Psoas muscle (tissue), 8 donors: ENCODE measurements around the gene SLC39A11. TPM values are rescaled to one million over a fixed set of nuclear protein-coding genes. Genes with fewer than 3 reads are reported as not detected.
"Not testable (repeated sequence)": the region's sequence is repeated elsewhere in the genome, so short reads cannot be mapped to it uniquely, and the experiment has no call there.

ENCODE experiments used
- ATAC-seq, 4 donors: fragments of 200-7000 bp; cut with Tn5 transposase; one replicate each; pipeline ENCODE4 v1.9.1; 2020; ENCODE audit warnings: moderate library complexity in 3 of 4, mild to moderate bottlenecking in 2 of 4
- DNase-seq, 2 donors: peaks; one replicate each; pipeline ENCODE4 v3.0.0-alpha.2; 2020
- H3K27ac ChIP-seq: fragments of 200-600 bp; one replicate; pipeline ENCODE4 v1.8.0; 2022
- H3K27me3 ChIP-seq, 3 donors: fragments of 200-600 bp in 1 of 3; one replicate each; pipeline versions ENCODE4 v1.6.1 to v1.8.0; 2013 to 2022; ENCODE audit warnings: low read length in 2 of 3, mild to moderate bottlenecking in 2 of 3, moderate library complexity in 1 of 3; ENCODE audit not compliant: insufficient read depth in 3 of 3
- H3K36me3 ChIP-seq, 2 donors: fragments of 200-600 bp in 1 of 2; one replicate each; pipeline versions ENCODE4 v1.6.1 to v1.8.0; 2013 to 2022; ENCODE audit warnings: low read depth in 1 of 2, mild to moderate bottlenecking in 1 of 2, moderate library complexity in 1 of 2; ENCODE audit not compliant: insufficient read depth in 1 of 2
- H3K4me1 ChIP-seq: fragments of 200-600 bp; one replicate; pipeline ENCODE4 v1.8.0; 2022
- H3K4me3 ChIP-seq: fragments of 200-600 bp; one replicate; pipeline ENCODE4 v1.8.0; 2022; ENCODE audit warnings: mild to moderate bottlenecking
- H3K9me3 ChIP-seq: fragments of 200-600 bp; one replicate; pipeline ENCODE4 v1.8.0; 2022
- WGBS, 3 donors: extraction: QIAGEN DNeasy Blood & Tissue Kit; methylation state at CpG; one replicate each; pipeline versions ENCODE4 v1.1.6 to v1.1.7; 2013; 5-methylcytosine and 5-hydroxymethylcytosine counted together
- intact Hi-C, 2 donors: fragments of 100-400 bp; cut with DNase I; formaldehyde crosslinking; loops; one replicate each; pipeline versions ENCODE4 v1.11.0 to v1.14.2; 2022
- polyA plus RNA-seq, 3 donors: library from polyadenylated mRNA; stranded (reverse); fragments of 200-250 nt; gene quantifications; one replicate each; pipeline ENCODE4 v1.2.3, GENCODE V29; 2013
- total RNA-seq, 4 donors: library from RNA; stranded (reverse); fragmentation: NEBNext Ultra II Directional in 2 of 4; extraction: Animal tissue kit (Norgen Biotek cat#: 25700) in 2 of 4; gene quantifications; one replicate each; pipeline versions ENCODE4 v1.2.1 to v1.2.4, GENCODE V29; 2021 to 2023
- TF ChIP-seq, protein P1 (sequence below): fragments of 200-600 bp; IDR thresholded peaks from one replicate; pipeline ENCODE4 v1.8.0; 2022; ENCODE audit warnings: antibody characterized with exemption
- donor health status: healthy with polysubstance abuse.
- donor health status: DM: no; HTN: no; CAD: no; lungs with moderate emphysema.
- donor health status: Bipolar disorder and iron deficiency.
- donor health status: healthy.
- donor health status: DM: yes; HTN: yes; CAD: no.
- donor health status: DM: no; HTN: no; CAD: no.
- donor health status: DM: no; HTN: no; CAD: no.
- donor health status: DM: yes; HTN: yes; CAD: no.

The SLC39A11 gene
- total and polyA plus RNA-seq, 7 donors, result 1.6 to 9.7 (median 7.9) TPM

- no peak overlapping the region for H3K27ac ChIP-seq
- no peak for ATAC-seq
- H3K27me3 ChIP-seq, result no peaks in the 10 kb centered on the region
- TF ChIP-seq, protein P1, sequence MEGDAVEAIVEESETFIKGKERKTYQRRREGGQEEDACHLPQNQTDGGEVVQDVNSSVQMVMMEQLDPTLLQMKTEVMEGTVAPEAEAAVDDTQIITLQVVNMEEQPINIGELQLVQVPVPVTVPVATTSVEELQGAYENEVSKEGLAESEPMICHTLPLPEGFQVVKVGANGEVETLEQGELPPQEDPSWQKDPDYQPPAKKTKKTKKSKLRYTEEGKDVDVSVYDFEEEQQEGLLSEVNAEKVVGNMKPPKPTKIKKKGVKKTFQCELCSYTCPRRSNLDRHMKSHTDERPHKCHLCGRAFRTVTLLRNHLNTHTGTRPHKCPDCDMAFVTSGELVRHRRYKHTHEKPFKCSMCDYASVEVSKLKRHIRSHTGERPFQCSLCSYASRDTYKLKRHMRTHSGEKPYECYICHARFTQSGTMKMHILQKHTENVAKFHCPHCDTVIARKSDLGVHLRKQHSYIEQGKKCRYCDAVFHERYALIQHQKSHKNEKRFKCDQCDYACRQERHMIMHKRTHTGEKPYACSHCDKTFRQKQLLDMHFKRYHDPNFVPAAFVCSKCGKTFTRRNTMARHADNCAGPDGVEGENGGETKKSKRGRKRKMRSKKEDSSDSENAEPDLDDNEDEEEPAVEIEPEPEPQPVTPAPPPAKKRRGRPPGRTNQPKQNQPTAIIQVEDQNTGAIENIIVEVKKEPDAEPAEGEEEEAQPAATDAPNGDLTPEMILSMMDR, result no peak
- intact Hi-C loops, result no loop called here
- no peaks in the 10 kb centered on the region for H3K4me1 ChIP-seq
- no peak for DNase-seq
- no peak overlapping the region for H3K4me3 ChIP-seq
- H3K9me3 ChIP-seq, result no peaks in the 10 kb centered on the region
- no peaks in the 10 kb centered on the region for H3K36me3 ChIP-seq
- WGBS, 3 donors, result 54 to 65% (median 54%) methylated on average over 1 of the region's 1 CpG
These were observed 94.1 kb downstream of the SLC39A11 start for GRCh38 chr17:72998343-72998742.

- Histone ChIP-seq H3K27me3 (no peaks in the 10 kb centered on the region), H3K4me1 (no peaks in the 10 kb centered on the region), H3K4me3 (no peak overlapping the region), H3K36me3 (no peaks in the 10 kb centered on the region), H3K27ac (no peak overlapping the region), H3K9me3 (no peaks in the 10 kb centered on the region)
- TF ChIP-seq, protein P1, result no peak
- intact Hi-C loops, result no loop called here
- whole genome bisulfite sequencing, 3 donors, result 55 to 65% (median 61%) methylated on average over 6 of the region's 6 CpGs
- DNase-seq (no peak), ATAC-seq (no peak)
These were observed 94.9 kb downstream of the SLC39A11 start for GRCh38 chr17:72997559-72997958.

DNA sequence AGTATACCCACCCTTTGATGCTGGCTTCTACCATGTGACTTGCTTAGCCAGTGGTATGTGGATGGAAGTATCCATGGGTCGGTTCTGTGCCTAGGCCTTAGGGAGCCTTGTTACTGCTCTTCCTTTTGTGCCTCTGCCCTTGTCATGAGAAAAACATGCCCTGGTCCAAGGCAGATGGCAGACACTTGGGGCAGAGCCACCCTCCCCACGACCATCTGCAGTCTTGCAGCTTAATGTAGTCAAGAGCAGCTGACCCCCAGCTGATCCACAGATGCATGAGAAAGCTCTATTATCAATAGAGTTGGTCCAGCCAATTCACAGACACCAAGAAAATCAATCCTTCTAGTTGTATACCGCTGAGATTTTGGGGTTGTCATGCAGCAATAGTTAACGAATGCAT, 95.7 kb downstream of the SLC39A11 start:
- Histone ChIP-seq H3K4me1 (no peaks in the 10 kb centered on the region), H3K36me3 (no peaks in the 10 kb centered on the region), H3K27ac (no peak overlapping the region), H3K4me3 (no peak overlapping the region), H3K9me3 (no peaks in the 10 kb centered on the region), H3K27me3 (no peaks in the 10 kb centered on the region)
- WGBS, 3 donors, result 81 to 84% (median 81%) methylated on average over 4 of the region's 4 CpGs
- no peak for DNase-seq
- TF ChIP-seq, protein P1, result no peak
- ATAC-seq, result no peak
- intact Hi-C loops, result no loop called here

DNA sequence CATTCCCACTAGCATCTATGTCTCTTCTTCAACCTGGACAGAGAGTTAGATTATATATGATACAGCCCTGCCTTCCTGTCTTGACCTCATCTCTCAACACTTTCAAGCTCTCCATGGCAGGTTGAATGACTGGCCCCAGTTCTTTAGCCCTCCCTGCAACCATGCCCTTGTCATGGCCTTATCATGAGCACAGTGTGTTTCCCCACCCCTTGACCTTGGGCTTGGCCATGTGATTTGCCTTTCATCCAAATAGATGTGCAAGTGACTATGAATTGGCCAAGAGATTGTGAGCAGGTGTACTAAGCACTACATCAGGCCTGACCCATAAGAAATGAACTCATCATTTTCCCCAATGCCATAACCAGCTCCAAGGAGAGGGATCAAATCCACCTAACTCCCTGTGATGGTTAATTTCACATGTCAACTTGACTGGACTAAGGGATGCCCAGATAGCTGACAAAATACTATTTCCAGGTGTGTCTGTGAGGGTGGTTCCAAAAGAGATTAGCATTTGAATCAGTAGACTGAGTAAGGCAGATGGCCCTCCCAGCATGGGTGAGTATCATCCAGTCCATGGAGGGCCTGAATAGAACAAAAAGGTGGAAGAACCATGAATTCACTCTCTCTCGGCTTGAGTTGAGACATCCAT, 97.4 kb downstream of the SLC39A11 start:
- WGBS, 3 donors, result 93 to 100% (median 100%) methylated on average over 1 of the region's 1 CpG
- no peak overlapping the region for H3K27ac ChIP-seq
- no peak for DNase-seq

DNA sequence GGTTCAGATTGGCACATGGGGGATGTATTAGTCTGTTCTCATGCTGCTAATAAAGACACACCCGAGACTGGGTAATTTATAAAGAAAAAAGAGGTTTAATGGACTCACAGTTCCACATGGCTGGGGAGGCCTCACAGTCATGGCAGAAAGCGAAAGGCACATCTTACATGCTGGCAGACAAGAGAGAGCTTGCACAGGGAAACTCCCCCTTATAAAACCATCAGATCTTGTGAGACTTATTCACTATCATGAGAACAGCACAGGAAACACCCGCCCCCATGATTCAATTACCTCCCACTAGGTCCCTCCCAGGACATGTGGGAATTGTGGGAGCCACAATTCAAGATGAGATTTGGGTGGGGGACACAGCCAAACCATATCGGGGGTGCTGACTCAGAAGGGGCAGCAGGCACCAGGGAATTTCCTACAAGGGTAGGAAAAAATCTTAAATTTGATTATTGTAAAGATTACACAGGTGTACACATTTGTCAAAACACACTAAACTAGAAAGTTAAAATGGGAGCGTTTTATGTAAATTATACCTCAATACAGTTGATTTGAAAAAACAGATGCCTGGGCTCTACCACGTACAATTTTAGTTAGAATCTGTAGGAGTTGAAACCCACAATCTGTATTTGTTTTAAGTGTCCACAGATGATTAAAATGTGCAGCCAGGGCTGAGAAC, 99.6 kb downstream of the SLC39A11 start:
- H3K4me1 ChIP-seq, H3K4me3 ChIP-seq, intact Hi-C loops, ATAC-seq, H3K27me3 ChIP-seq, H3K9me3 ChIP-seq, H3K36me3 ChIP-seq, DNase-seq, H3K27ac ChIP-seq: not testable (repeated sequence)
- 71 to 80% (median 73%) methylated on average over 6 of the region's 6 CpGs for WGBS, 3 donors

More for the DNA sequence above, 97.4 kb downstream of the SLC39A11 start:
- no peaks in the 10 kb centered on the region for H3K27me3 ChIP-seq
- no peak overlapping the region for H3K4me3 ChIP-seq
- no peaks in the 10 kb centered on the region for H3K9me3 ChIP-seq
- intact Hi-C loops, result no loop called here
- ATAC-seq, result no peak
- no peaks in the 10 kb centered on the region for H3K4me1 ChIP-seq
- TF ChIP-seq, protein P1, result no peak
- no peaks in the 10 kb centered on the region for H3K36me3 ChIP-seq
